BLaER1 treated with 17β-estradiol and CSF1 and Interleukin-3, amounts not matched to agents 10 nM and 100 nM (cell line): Measurements from ENCODE around the gene PILRA.

ENCODE experiments used
- H3K27ac ChIP-seq, 11 experiments: shearing (Covaris generic); formaldehyde crosslinking; 2 replicates each; pipeline ENCODE4 v1.8.1; 2022
- H3K27me3 ChIP-seq, 11 experiments: shearing (Covaris generic); formaldehyde crosslinking; 2 replicates each; pipeline ENCODE4 v1.8.1; 2022
- H3K36me3 ChIP-seq, 11 experiments: shearing (Covaris generic); formaldehyde crosslinking; 2 replicates each; pipeline ENCODE4 v1.8.1; 2022
- H3K4me1 ChIP-seq, 10 experiments: shearing (Covaris generic); formaldehyde crosslinking; 2 replicates each; pipeline ENCODE4 v1.8.1; 2022
- H3K4me2 ChIP-seq, 11 experiments: shearing (Covaris generic); formaldehyde crosslinking; 2 replicates each; pipeline ENCODE4 v1.8.1; 2022
- H3K4me3 ChIP-seq, 10 experiments: shearing (Covaris generic); formaldehyde crosslinking; 2 replicates each; pipeline ENCODE4 v1.8.1; 2022
- H3K9ac ChIP-seq, 11 experiments: shearing (Covaris generic); formaldehyde crosslinking; 2 replicates each; pipeline ENCODE4 v1.8.1; 2022
- H3K9me3 ChIP-seq, 11 experiments: shearing (Covaris generic); formaldehyde crosslinking; replicated peaks in 1 of 11; 2 replicates each; pipeline ENCODE4 v1.8.1; 2022
- H4K20me1 ChIP-seq, 11 experiments: shearing (Covaris generic); formaldehyde crosslinking; 2 replicates each; pipeline ENCODE4 v1.8.1; 2022
- Cebpa-rat ChIP-seq, 11 experiments: shearing (Covaris generic); IDR thresholded peaks; 2 replicates each; pipeline ENCODE4 v1.8.1; 2022

PILRA gene

DNA sequence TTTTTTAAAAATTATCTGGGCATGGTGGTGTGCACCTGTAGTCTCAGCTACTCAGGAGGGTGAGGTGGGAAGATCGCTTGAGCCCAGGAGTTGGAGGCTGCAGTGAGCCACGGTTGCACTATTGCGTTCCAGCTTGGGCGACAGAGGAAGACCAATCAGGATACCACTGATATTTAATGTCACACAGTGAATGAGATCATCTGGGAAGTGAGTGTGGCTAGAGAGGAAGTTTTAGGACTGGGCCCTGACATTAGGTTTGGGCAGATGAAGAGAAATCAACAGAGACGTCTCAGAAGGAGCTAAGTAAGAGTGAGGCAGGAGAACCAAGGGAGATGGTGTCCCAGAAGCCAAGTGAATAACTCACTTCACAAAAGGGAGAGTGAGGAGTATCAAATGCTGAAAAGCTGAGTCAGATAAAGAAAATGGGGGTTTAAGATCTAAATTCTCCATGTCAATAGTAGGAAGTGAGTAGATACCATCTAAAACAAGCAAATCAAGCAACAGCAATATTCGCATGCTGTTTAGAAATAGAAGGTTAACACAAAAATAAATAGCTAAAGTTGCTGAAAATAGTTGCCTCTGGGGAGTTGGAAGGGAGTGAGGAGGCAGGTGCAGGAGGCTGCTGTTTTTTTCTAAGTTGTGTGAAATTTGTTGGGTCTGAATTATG, 11.5 kb downstream of the PILRA start:
- no peak overlapping the region; a peak in 2 of 20 replicates for H3K4me3 ChIP-seq
- peaks cover 0 to 42% (median 0%) of the 10 kb centered on the region in 11 experiments; a peak in 2 of 22 replicates for H4K20me1 ChIP-seq
- peaks cover 0 to 37% (median 0%) of the 10 kb centered on the region in 11 experiments; a peak in 5 of 22 replicates for H3K36me3 ChIP-seq
- H3K9me3 ChIP-seq: peaks cover 0 to 7% (median 0%) of the 10 kb centered on the region in 11 experiments; a peak in 4 of 22 replicates
- TF ChIP-seq Cebpa-rat (IDR thresholded peaks at IDR 0.05): no peak
- no peaks in the 10 kb centered on the region for H3K27me3 ChIP-seq
- H3K4me1 ChIP-seq: peaks cover 49 to 99% (median 66%) of the 10 kb centered on the region in 10 experiments
- H3K4me2 ChIP-seq: peak overlapping the region; percentile 37 to 99 (median 67)
- peak overlapping the region; percentile 47 to 75 (median 59); a peak in 20 of 22 replicates for H3K27ac ChIP-seq
- H3K9ac ChIP-seq: peak overlapping the region in 8 of 11 experiments; percentile 12 to 63 (median 50); a peak in 10 of 22 replicates

DNA sequence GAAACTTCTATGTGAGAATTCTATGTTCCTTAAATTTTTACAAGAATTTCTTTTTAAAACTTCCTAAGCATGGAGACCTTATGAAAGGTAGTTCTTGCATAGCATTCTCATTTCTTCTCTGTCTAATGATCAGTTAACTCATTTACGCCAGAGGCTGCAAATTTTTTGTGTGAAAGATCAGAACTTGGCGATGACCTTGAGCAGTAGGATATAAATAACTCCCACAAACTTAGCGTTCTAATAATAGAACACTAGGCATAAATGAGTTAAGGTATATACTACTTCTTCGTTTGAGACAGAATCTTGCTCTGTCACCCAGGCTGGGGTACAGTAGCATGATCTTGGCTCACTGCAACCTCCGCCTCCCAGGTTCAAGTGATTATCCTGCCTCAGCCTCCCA, 13.7 kb downstream of the PILRA start:
- Histone ChIP-seq H3K36me3 (peaks cover 0 to 55% (median 0%) of the 10 kb centered on the region in 11 experiments; a peak in 5 of 22 replicates), H3K4me2 (peak overlapping the region in 6 of 11 experiments; percentile 9 to 99 (median 72); a peak in 6 of 22 replicates), H3K9ac (peak overlapping the region in 1 of 11 experiments; percentile 22; a peak in 2 of 22 replicates), H3K4me1 (peaks cover 54 to 100% (median 64%) of the 10 kb centered on the region in 10 experiments), H3K27me3 (no peaks in the 10 kb centered on the region), H3K27ac (no peak overlapping the region), H3K9me3 (peaks cover 0 to 7% (median 0%) of the 10 kb centered on the region in 11 experiments; a peak in 3 of 22 replicates), H3K4me3 (no peak overlapping the region), H4K20me1 (peaks cover 0 to 61% (median 0%) of the 10 kb centered on the region in 11 experiments; a peak in 2 of 22 replicates)
- no peak for TF ChIP-seq Cebpa-rat (IDR thresholded peaks at IDR 0.05)

DNA sequence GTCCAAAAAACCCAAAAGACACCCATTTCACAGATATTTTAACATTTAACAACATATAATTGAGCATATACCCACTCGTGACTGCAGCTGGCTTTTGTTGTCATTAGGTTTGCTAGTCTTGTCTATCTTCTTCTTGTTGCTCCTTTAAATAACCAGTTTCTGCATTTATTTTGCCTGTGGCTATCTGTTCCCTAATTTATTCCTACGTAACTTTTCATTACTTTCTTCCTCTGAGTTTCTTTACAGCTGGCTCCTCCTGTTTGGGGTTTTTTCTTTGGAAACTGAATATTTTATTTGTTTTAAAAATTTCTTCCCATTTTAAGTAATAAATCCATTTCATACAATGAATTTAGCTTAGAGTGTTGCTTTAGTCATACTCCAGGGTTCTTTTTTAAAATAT, 14.4 kb downstream of the PILRA start:
- Histone ChIP-seq H3K36me3 (peaks cover 0 to 52% (median 0%) of the 10 kb centered on the region in 11 experiments; a peak in 5 of 22 replicates), H3K27me3 (no peaks in the 10 kb centered on the region), H3K4me1 (peaks cover 61 to 100% (median 67%) of the 10 kb centered on the region in 10 experiments), H3K4me2 (peak overlapping the region in 3 of 11 experiments; percentile 25 to 99 (median 97); a peak in 5 of 22 replicates), H3K9ac (peak overlapping the region in 1 of 11 experiments; percentile 22; a peak in 1 of 22 replicates), H3K9me3 (no peaks in the 10 kb centered on the region), H3K27ac (no peak overlapping the region), H3K4me3 (no peak overlapping the region), H4K20me1 (peaks cover 0 to 67% (median 0%) of the 10 kb centered on the region in 11 experiments; a peak in 2 of 22 replicates)
- TF ChIP-seq Cebpa-rat (IDR thresholded peaks at IDR 0.05): no peak

DNA sequence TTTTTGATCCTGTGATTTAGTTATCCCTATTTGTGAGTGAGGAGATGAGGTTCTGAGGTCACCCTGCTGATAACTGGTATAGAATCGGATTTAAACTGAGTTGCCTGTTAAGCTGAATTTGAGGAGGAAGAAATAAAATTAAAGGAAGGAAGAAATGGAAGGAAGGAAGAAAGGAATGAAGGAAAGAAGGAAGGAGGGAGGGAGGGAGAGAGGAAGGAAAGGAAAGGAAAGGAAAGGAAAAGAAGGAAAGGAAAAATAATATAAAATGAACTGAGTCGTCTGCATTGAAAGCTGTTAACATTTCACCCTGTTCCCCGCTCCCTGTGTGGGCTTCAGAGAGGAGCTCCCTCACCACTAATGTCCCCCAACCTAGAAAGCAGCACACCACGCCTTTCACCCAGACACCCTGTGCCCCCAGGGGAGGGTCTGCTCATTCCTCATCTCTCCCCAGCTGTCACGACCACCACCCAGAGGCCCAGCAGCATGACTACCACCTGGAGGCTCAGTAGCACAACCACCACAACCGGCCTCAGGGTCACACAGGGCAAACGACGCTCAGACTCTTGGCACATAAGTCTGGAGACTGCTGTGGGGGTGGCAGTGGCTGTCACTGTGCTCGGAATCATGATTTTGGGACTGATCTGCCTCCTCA, 16.3 kb downstream of the PILRA start:
- peaks cover 0 to 68% (median 0%) of the 10 kb centered on the region in 11 experiments; a peak in 2 of 22 replicates for H4K20me1 ChIP-seq
- peak overlapping the region; percentile 7 to 90 (median 42); a peak in 20 of 22 replicates for H3K4me2 ChIP-seq
- H3K9ac ChIP-seq: 0 out of 22 replicates have a peak overlapping the region, but pooled peaks of 1 of the 11 experiments have one; percentile 5
- no peak overlapping the region for H3K4me3 ChIP-seq
- no peak for TF ChIP-seq Cebpa-rat (IDR thresholded peaks at IDR 0.05)
- peaks cover 0 to 49% (median 0%) of the 10 kb centered on the region in 11 experiments; a peak in 5 of 22 replicates for H3K36me3 ChIP-seq
- 0 out of 22 replicates have a peak overlapping the region, but pooled peaks of 1 of the 11 experiments have one; percentile 16 for H3K27ac ChIP-seq
- peaks cover 61 to 100% (median 69%) of the 10 kb centered on the region in 10 experiments for H3K4me1 ChIP-seq
- H3K9me3 ChIP-seq: no peaks in the 10 kb centered on the region
- no peaks in the 10 kb centered on the region for H3K27me3 ChIP-seq

DNA sequence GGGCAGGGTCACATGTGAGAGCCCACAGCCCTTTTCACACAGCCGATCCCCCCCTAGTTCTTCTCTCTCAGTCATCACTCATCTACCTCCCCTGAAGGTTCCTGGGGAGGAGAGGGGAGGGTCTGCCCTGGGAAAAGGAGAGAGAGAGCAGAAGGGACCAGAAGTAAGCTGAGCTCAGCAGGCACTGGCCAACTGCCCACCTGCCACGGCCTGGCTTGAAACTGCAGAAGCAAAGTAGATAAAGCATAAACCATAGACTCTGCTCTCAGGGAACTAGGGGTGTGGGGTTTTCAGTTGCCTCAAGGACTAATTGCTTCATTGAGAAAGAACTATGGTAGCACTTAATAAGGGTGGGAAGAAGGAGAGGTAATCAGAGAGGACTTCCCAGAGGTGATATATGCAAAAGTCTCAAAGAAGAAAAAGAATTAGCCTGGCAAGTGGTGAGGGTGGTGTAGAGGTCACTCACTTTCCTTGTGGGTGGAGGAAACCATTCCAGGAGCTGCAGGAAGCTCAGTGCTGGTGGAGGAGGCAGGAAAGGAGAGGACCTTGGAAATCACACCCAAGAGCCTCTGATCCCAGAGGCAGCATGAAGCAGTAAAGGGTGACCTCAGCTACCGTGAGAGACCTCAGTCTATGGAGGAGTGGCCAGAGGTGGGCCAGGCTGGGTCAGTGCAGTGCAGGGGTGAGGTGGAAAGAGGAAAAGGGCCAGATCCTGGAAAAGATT, 17.2 kb downstream of the PILRA start:
- no peak for TF ChIP-seq Cebpa-rat (IDR thresholded peaks at IDR 0.05)
- Histone ChIP-seq H3K27me3 (no peaks in the 10 kb centered on the region), H3K4me3 (no peak overlapping the region), H3K36me3 (peaks cover 0 to 51% (median 0%) of the 10 kb centered on the region in 11 experiments; a peak in 5 of 22 replicates), H3K27ac (0 out of 22 replicates have a peak overlapping the region, but pooled peaks of 1 of the 11 experiments have one; percentile 16), H3K4me2 (peak overlapping the region in 10 of 11 experiments; percentile 7 to 90 (median 44); a peak in 19 of 22 replicates), H4K20me1 (peaks cover 0 to 68% (median 0%) of the 10 kb centered on the region in 11 experiments; a peak in 2 of 22 replicates), H3K9ac (0 out of 22 replicates have a peak overlapping the region, but pooled peaks of 1 of the 11 experiments have one; percentile 5), H3K4me1 (peaks cover 52 to 100% (median 69%) of the 10 kb centered on the region in 10 experiments), H3K9me3 (no peaks in the 10 kb centered on the region)

DNA sequence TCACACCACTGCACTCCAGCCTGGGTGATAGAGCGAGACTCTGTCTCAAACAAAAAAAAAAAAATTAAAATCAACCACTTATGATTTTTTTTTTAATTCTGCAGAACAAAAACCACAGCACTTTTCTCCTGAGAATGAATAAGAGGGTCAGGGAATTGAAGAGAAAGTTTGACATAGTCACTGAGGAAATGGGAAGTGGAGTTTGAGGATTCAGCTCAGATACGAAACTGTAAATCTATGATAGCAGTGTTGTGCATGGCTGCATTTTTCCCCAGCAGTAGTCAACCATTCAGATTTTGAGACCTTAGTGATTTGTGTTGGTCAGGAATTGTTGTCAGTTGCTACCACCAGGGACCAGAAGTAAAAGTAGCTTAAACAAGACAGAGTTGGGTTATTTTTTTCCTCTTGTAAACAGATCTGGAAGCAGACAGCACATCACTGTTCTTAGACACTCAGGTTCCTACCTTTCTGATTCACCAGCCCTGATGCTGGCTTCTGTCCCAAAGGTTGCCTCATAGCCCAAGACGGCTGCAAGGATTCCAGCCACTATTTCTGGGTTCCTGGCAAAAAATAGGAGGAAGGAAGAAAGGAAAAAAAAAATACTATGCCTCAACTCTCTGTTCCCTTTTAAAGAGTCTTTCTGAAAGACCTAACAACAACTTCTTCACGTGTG, 20.1 kb downstream of the PILRA start:
- peaks cover 0 to 40% (median 0%) of the 10 kb centered on the region in 11 experiments; a peak in 2 of 22 replicates for H4K20me1 ChIP-seq
- H3K27ac ChIP-seq: peak overlapping the region in 10 of 11 experiments; percentile 32 to 96 (median 64); a peak in 18 of 22 replicates
- no peaks in the 10 kb centered on the region for H3K9me3 ChIP-seq
- H3K4me1 ChIP-seq: peaks cover 63 to 98% (median 77%) of the 10 kb centered on the region in 10 experiments
- TF ChIP-seq Cebpa-rat (IDR thresholded peaks at IDR 0.05): 0 out of 22 replicates have a peak, but pooled peaks of 1 of the 11 experiments have one; percentile 7
- H3K4me3 ChIP-seq: 0 out of 20 replicates have a peak overlapping the region, but pooled peaks of 1 of the 10 experiments have one; percentile 18
- H3K9ac ChIP-seq: peak overlapping the region in 8 of 11 experiments; percentile 5 to 58 (median 31); a peak in 11 of 22 replicates
- H3K4me2 ChIP-seq: peak overlapping the region; percentile 40 to 95 (median 69)
- peaks cover 0 to 54% (median 0%) of the 10 kb centered on the region in 11 experiments; a peak in 5 of 22 replicates for H3K36me3 ChIP-seq
- H3K27me3 ChIP-seq: no peaks in the 10 kb centered on the region

DNA sequence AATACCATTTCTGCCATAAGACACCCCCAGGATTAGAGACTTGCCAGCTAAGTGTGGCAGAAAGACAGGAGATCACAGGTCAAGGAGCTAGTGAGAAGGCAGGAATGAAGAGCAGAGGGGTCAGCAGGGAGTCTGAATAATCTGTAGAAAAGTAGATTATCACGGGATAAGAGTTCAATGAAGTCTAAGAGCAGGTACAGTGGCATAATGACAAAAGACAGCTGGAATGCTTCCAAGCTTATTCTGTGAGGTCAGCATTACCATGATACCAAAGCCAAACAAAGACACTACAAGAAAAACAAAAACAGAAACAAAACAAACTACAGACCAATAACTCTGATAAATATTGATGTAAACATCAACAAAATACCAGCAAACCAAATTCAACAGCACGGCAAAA, 20.8 kb downstream of the PILRA start:
- no peak for TF ChIP-seq Cebpa-rat (IDR thresholded peaks at IDR 0.05)
- Histone ChIP-seq H3K9ac (peak overlapping the region in 4 of 11 experiments; percentile 7 to 36 (median 22); a peak in 4 of 22 replicates), H3K4me1 (peaks cover 66 to 98% (median 84%) of the 10 kb centered on the region in 10 experiments), H3K36me3 (peaks cover 0 to 58% (median 0%) of the 10 kb centered on the region in 11 experiments; a peak in 5 of 22 replicates), H3K4me3 (no peak overlapping the region), H3K27me3 (no peaks in the 10 kb centered on the region), H4K20me1 (peaks cover 0 to 33% (median 0%) of the 10 kb centered on the region in 11 experiments; a peak in 2 of 22 replicates), H3K4me2 (peak overlapping the region; percentile 40 to 95 (median 69); a peak in 21 of 22 replicates), H3K9me3 (no peaks in the 10 kb centered on the region), H3K27ac (peak overlapping the region in 9 of 11 experiments; percentile 38 to 96 (median 65); a peak in 18 of 22 replicates)
